Mucosa of descending colon (tissue), 3 donors: ENCODE results near the gene SPOCK1. TPM values are rescaled to one million over a fixed set of nuclear protein-coding genes. Genes with fewer than 3 reads are reported as not detected.
"Not testable (repeated sequence)": the region's sequence is repeated elsewhere in the genome, so short reads cannot be mapped to it uniquely, and the experiment has no call there.

Experiments used
- ATAC-seq: fragments of 200-7000 bp; cut with Tn5 transposase; one replicate; pipeline ENCODE4 v1.9.1; 2020; ENCODE audit warnings: mild to moderate bottlenecking, moderate library complexity
- DNase-seq, 3 donors: peaks; one replicate each; pipeline ENCODE4 v3.0.0-alpha.2; 2020
- H3K36me3 ChIP-seq: fragments of 200-600 bp; one replicate; pipeline ENCODE4 v1.8.0; 2021; ENCODE audit warnings: low read depth, mild to moderate bottlenecking
- H3K4me1 ChIP-seq: fragments of 200-600 bp; one replicate; pipeline ENCODE4 v1.8.0; 2021; ENCODE audit warnings: low read depth, mild to moderate bottlenecking
- H3K4me3 ChIP-seq: fragments of 200-600 bp; one replicate; pipeline ENCODE4 v1.8.0; 2021; ENCODE audit warnings: mild to moderate bottlenecking
- H3K9me3 ChIP-seq: fragments of 200-600 bp; one replicate; pipeline ENCODE4 v1.8.0; 2021; ENCODE audit warnings: mild to moderate bottlenecking
- intact Hi-C, 2 donors: fragments of 100-400 bp; cut with DNase I in 1 of 2; cut with micrococcal nuclease in 1 of 2; formaldehyde crosslinking; loops; one replicate each; pipeline versions ENCODE4 v1.11.0 to v1.11.1; 2022; cut with DNase I, micrococcal nuclease
- long read RNA-seq, 2 donors: library from polyadenylated mRNA; unstranded; transcript quantifications; one replicate each; pipeline ENCODE4 v2.0.0, GENCODE V29; 2019 to 2021
- total RNA-seq, 3 donors: library from RNA; stranded (reverse); fragmentation: NEBNext Ultra II Directional in 2 of 3; extraction: Animal tissue kit (Norgen Biotek cat#: 25700) in 2 of 3; gene quantifications; one replicate each; pipeline versions ENCODE4 v1.2.1 to v1.2.4, GENCODE V29; 2021 to 2023
- TF ChIP-seq, protein P1 (sequence below): fragments of 200-600 bp; IDR thresholded peaks from one replicate; pipeline ENCODE4 v1.8.0; 2022; ENCODE audit warnings: antibody characterized with exemption, mild to moderate bottlenecking
- donor health status: DM: no; HTN: no; CAD: no; lungs with moderate emphysema.
- donor health status: DM: no; HTN: no; CAD: no.
- donor health status: DM: no; HTN: yes; CAD: no.

Gene SPOCK1
- total RNA-seq, result 10 to 100 TPM in 1 of 3 donors, 1 to 10 TPM in 2; 1.8 to 55.5 (median 7.9) TPM
- long read RNA-seq, donor 1, full-length matches to known transcripts, result 5 of 9 reads
- long read RNA-seq, donor 1, partial matches to known transcripts, result 1 of 9 reads
- long read RNA-seq, donor 1, other reads (novel, unspliced or antisense), result 3 of 9 reads
- long read RNA-seq, donor 2, result 0 reads

DNA sequence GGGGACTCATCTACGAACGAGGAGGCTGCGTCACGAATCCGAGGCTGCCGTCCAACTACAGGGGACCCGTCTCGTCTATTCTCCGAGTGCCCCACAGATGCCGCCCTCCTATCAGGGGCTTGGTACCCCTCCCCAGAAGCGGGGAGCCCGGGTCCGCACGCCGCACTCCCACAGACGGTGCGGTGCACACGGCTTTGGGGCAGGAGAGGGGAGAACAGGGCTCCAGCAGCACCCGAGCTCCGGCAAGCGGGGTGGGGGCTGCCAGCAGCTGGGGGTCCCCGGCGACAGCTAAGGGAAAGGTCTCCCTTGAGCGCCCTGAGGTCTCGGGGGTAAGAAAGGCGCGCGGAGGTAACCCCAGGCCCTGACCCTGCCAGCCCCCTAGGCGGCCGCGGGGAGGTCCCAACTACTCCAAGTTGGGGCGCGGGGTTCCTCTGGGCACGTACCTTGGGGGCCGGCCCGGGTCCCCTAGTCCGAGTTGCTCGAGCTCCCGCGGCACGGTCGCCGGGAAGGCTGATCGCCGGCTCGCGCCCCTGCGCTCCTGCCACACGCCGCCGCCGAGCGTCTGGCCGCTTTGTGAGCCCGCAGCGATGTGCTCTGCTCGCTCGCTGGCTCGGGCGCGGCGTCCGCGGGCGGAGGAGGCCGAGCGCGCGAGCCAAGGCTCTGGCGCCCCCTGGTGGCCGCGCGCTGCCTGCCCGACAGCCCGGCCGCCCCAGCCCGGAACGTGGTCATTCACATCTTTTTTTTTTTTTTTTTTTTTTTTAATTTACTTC, at the start of gene SPOCK1:
Gene SPOCK1, minus strand, starts transcription at position 591 of the 770 bp plus-strand sequence.
- ATAC-seq (peak; percentile 98), DNase-seq (peak; percentile 59 to 81 (median 76))
- intact Hi-C loops, result loop anchor here in 1 of 2 donors (5.0 kb wide), 1 partner anchor 157 kb away; no protein-coding TSS in a partner anchor
- Histone ChIP-seq H3K9me3 (no peaks in the 10 kb centered on the region), H3K4me1 (no peaks in the 10 kb centered on the region), H3K36me3 (no peaks in the 10 kb centered on the region), H3K4me3 (no peak within 1 kb of the TSS)
- TF ChIP-seq, protein P1, sequence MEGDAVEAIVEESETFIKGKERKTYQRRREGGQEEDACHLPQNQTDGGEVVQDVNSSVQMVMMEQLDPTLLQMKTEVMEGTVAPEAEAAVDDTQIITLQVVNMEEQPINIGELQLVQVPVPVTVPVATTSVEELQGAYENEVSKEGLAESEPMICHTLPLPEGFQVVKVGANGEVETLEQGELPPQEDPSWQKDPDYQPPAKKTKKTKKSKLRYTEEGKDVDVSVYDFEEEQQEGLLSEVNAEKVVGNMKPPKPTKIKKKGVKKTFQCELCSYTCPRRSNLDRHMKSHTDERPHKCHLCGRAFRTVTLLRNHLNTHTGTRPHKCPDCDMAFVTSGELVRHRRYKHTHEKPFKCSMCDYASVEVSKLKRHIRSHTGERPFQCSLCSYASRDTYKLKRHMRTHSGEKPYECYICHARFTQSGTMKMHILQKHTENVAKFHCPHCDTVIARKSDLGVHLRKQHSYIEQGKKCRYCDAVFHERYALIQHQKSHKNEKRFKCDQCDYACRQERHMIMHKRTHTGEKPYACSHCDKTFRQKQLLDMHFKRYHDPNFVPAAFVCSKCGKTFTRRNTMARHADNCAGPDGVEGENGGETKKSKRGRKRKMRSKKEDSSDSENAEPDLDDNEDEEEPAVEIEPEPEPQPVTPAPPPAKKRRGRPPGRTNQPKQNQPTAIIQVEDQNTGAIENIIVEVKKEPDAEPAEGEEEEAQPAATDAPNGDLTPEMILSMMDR, result peak; percentile 85

DNA sequence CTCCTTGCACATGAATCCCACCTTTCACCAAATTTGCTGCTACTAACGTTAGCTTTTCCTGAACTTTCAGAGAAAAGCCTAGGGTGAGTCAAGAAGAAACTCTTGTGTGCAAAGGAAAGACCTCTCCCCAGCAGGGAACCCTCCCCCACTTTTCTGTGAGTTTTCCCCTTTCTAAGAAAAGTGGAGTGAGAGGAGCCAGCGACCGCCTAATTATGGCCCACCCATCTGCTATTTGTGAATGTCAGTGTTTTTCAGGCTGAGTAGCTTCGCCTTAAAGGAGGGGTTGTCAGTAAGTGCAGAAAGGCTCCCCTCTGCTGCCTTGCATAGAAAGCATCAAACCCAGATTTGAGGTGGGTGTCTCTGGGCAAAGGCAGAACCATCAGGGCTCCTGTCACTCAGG, 46.8 kb upstream of the SPOCK1 start:
- TF ChIP-seq, protein P1, result no peak
- Histone ChIP-seq H3K9me3 (no peaks in the 10 kb centered on the region), H3K4me3 (no peak overlapping the region), H3K36me3 (no peaks in the 10 kb centered on the region), H3K4me1 (no peaks in the 10 kb centered on the region)
- intact Hi-C loops, result no loop called here
- ATAC-seq, result no peak
- DNase-seq, result no peak

- H3K9me3 ChIP-seq, ATAC-seq, DNase-seq, H3K4me1 ChIP-seq, H3K36me3 ChIP-seq, intact Hi-C loops, H3K4me3 ChIP-seq: not testable (repeated sequence)
These were observed 36.3 kb upstream of the SPOCK1 start for GRCh38 chr5:137535449-137535848.

DNA sequence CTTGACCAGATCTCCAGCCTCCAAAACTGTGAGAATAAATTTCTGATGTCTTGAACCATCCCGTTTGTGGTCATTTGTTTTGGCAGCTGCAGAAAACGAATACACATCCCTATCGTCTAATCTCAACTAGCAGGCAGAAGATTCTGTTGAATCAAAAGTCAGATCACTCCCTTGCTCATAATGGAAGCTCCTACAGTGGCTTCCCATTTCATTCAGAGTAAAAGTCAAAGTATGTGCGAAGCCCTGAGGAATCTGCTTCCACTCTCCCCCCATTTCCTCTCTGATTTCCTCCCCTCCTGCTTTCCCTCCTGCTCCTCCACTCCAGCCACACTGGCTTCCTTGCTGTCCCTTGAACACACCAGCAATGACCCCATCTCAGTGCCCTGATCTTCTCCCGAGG, 34.8 kb upstream of the SPOCK1 start:
- Histone ChIP-seq H3K4me3 (no peak overlapping the region), H3K4me1 (no peaks in the 10 kb centered on the region), H3K9me3 (no peaks in the 10 kb centered on the region), H3K36me3 (no peaks in the 10 kb centered on the region)
- TF ChIP-seq, protein P1, result no peak
- no peak for DNase-seq
- intact Hi-C loops, result no loop called here
- no peak for ATAC-seq

- intact Hi-C loops, result no loop called here
- ATAC-seq, result no peak
- TF ChIP-seq, protein P1, result no peak
These were observed 32.1 kb upstream of the SPOCK1 start for GRCh38 chr5:137531266-137531665.

DNA sequence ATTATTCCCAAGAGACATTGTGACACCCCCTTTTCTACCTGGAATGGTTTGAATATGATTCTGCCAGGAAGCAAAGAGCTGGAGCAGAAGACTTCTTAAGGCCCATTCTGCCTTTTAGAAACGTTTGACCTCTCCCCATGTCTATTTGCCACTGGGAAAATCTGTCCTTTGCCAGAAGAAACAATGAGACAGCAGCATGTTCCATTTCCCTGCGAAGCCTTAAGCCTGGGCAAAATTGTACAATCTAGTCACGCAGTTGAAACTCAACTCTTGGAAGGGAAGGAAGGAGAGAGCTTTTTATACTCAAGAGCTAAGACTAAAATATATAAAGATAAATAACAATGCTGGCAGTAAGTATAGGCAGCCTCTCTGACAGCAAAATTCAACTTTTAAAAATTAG, 22.1 kb upstream of the SPOCK1 start:
- TF ChIP-seq, protein P1, result no peak
- intact Hi-C loops, result no loop called here
- Histone ChIP-seq H3K9me3 (no peaks in the 10 kb centered on the region), H3K36me3 (no peaks in the 10 kb centered on the region), H3K4me3 (no peak overlapping the region), H3K4me1 (no peaks in the 10 kb centered on the region)
- DNase-seq (no peak), ATAC-seq (no peak)

More at GRCh38 chr5:137531266-137531665, 32.1 kb upstream of the SPOCK1 start:
- no peak for DNase-seq
- H3K4me1 ChIP-seq, result no peaks in the 10 kb centered on the region
- H3K36me3 ChIP-seq, result no peaks in the 10 kb centered on the region
- H3K9me3 ChIP-seq, result no peaks in the 10 kb centered on the region
- no peak overlapping the region for H3K4me3 ChIP-seq
